SK-N-SH treated with all-trans-retinoic acid at 6 μM for 48 hours (cell line): Measurements from ENCODE around the gene AUTS2.

Experiments used
- ISL1 ChIP-seq: fragments of 250-450 bp; sonication (Bioruptor Pico); IDR thresholded peaks from 2 replicates; pipeline ENCODE4 v2.1.2; 2022; ENCODE audit warnings: mild to moderate bottlenecking, moderate library complexity
- OSR1 ChIP-seq: fragments of 250-450 bp; sonication (Bioruptor Pico); IDR thresholded peaks from 2 replicates; pipeline ENCODE4 v1.8.0; 2022; ENCODE audit warnings: moderate library complexity, mild to moderate bottlenecking, inconsistent platforms
- PPARA ChIP-seq: fragments of 250-450 bp; sonication (Bioruptor Pico); IDR thresholded peaks from 2 replicates; pipeline ENCODE4 v1.5.0; 2020; ENCODE audit warnings: mild to moderate bottlenecking, borderline replicate concordance
- RARB ChIP-seq: fragments of 250-450 bp; sonication (Bioruptor Pico); IDR thresholded peaks from 2 replicates; pipeline ENCODE4 v1.8.0; 2021; ENCODE audit warnings: mild to moderate bottlenecking, moderate library complexity
- TCF4 ChIP-seq: fragments of 250-450 bp; sonication (Bioruptor Pico); IDR thresholded peaks from 2 replicates; pipeline ENCODE4 v1.8.0; 2021; ENCODE audit warnings: mild to moderate bottlenecking, moderate library complexity, borderline replicate concordance
- ZC3H10 ChIP-seq: fragments of 250-450 bp; sonication (Bioruptor Pico); IDR thresholded peaks from 2 replicates; pipeline ENCODE4 v1.5.1; 2021; ENCODE audit warnings: mild to moderate bottlenecking, moderate library complexity
- ZFP3 ChIP-seq: fragments of 250-450 bp; sonication (Bioruptor Pico); IDR thresholded peaks from 2 replicates; pipeline ENCODE4 v1.5.0; 2020; ENCODE audit warnings: mild to moderate bottlenecking, moderate library complexity
- ZFP30 ChIP-seq: fragments of 450-650 bp; formaldehyde crosslinking; IDR thresholded peaks from 2 replicates; pipeline ENCODE4 v1.5.0; 2022; ENCODE audit warnings: mild to moderate bottlenecking, moderate library complexity
- ZNF565 ChIP-seq: fragments of 450-650 bp; formaldehyde crosslinking; conservative IDR thresholded peaks from 2 replicates; pipeline ENCODE4 v1.5.0; 2020; ENCODE audit warnings: low read depth, mild to moderate bottlenecking, moderate library complexity
- ZNF8 ChIP-seq: fragments of 450-650 bp; formaldehyde crosslinking; IDR thresholded peaks from 2 replicates; pipeline ENCODE4 v1.5.0; 2020; ENCODE audit warnings: mild to moderate bottlenecking, moderate library complexity
- TF ChIP-seq, protein P1 (sequence below): fragments of 250-450 bp; sonication (Bioruptor Pico); IDR thresholded peaks from 2 replicates; pipeline ENCODE4 v1.5.1; 2020; ENCODE audit warnings: low read depth, mild to moderate bottlenecking, moderate library complexity
- TF ChIP-seq, protein P2 (sequence below): fragments of 250-450 bp; sonication (Bioruptor Pico); IDR thresholded peaks from 2 replicates; pipeline ENCODE4 v1.8.0; 2020; ENCODE audit warnings: mild to moderate bottlenecking, moderate library complexity, borderline replicate concordance
- TF ChIP-seq, protein P3 (sequence below): fragments of 250-450 bp; sonication (Bioruptor Pico); IDR thresholded peaks from 2 replicates; pipeline ENCODE4 v1.5.1; 2021; ENCODE audit warnings: mild to moderate bottlenecking, moderate library complexity
- TF ChIP-seq, protein P4 (sequence below): fragments of 250-450 bp; sonication (Bioruptor Pico); IDR thresholded peaks from 2 replicates; pipeline ENCODE4 v1.5.0; 2020; ENCODE audit warnings: mild to moderate bottlenecking, moderate library complexity

DNA sequence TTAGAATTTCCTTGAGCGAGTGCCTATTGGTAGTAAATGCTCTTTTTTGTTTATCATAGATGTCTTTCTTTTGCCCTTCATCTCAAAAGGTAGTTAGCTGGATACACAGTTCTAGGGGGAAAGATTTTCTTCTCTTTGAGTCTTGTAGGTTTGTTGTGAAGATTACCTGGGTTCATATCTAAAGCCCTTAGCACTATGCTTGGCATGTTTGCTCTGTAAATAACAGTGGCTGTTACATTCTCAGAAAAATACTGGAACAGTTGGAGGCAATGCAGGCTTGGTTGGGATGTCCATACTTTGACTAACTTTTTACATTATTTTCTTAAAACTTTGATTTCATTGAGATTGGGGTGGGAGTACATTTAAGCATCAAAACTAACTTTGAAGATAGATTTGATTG is 144.0 kb downstream of the AUTS2 start:
- TF ChIP-seq ZC3H10 (no peak), ZFP30 (CRISPR knock-in tag) (no peak), ISL1 (CRISPR knock-in tag) (no peak), ZFP3 (CRISPR knock-in tag) (no peak), TCF4 (CRISPR knock-in tag) (no peak), PPARA (CRISPR knock-in tag) (no peak), ZNF565 (CRISPR knock-in tag) (no peak), RARB (CRISPR knock-in tag) (no peak), OSR1 (CRISPR knock-in tag) (no peak), ZNF8 (CRISPR knock-in tag) (no peak)
- TF ChIP-seq, protein P1, sequence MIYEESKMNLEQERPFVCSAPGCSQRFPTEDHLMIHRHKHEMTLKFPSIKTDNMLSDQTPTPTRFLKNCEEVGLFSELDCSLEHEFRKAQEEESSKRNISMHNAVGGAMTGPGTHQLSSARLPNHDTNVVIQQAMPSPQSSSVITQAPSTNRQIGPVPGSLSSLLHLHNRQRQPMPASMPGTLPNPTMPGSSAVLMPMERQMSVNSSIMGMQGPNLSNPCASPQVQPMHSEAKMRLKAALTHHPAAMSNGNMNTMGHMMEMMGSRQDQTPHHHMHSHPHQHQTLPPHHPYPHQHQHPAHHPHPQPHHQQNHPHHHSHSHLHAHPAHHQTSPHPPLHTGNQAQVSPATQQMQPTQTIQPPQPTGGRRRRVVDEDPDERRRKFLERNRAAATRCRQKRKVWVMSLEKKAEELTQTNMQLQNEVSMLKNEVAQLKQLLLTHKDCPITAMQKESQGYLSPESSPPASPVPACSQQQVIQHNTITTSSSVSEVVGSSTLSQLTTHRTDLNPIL (CRISPR knock-in tag): no peak
- TF ChIP-seq, protein P2, sequence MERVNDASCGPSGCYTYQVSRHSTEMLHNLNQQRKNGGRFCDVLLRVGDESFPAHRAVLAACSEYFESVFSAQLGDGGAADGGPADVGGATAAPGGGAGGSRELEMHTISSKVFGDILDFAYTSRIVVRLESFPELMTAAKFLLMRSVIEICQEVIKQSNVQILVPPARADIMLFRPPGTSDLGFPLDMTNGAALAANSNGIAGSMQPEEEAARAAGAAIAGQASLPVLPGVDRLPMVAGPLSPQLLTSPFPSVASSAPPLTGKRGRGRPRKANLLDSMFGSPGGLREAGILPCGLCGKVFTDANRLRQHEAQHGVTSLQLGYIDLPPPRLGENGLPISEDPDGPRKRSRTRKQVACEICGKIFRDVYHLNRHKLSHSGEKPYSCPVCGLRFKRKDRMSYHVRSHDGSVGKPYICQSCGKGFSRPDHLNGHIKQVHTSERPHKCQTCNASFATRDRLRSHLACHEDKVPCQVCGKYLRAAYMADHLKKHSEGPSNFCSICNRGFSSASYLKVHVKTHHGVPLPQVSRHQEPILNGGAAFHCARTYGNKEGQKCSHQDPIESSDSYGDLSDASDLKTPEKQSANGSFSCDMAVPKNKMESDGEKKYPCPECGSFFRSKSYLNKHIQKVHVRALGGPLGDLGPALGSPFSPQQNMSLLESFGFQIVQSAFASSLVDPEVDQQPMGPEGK (CRISPR knock-in tag): no peak
- TF ChIP-seq, protein P3, sequence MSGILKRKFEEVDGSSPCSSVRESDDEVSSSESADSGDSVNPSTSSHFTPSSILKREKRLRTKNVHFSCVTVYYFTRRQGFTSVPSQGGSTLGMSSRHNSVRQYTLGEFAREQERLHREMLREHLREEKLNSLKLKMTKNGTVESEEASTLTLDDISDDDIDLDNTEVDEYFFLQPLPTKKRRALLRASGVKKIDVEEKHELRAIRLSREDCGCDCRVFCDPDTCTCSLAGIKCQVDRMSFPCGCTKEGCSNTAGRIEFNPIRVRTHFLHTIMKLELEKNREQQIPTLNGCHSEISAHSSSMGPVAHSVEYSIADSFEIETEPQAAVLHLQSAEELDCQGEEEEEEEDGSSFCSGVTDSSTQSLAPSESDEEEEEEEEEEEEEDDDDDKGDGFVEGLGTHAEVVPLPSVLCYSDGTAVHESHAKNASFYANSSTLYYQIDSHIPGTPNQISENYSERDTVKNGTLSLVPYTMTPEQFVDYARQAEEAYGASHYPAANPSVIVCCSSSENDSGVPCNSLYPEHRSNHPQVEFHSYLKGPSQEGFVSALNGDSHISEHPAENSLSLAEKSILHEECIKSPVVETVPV (CRISPR knock-in tag): no peak
- TF ChIP-seq, protein P4, sequence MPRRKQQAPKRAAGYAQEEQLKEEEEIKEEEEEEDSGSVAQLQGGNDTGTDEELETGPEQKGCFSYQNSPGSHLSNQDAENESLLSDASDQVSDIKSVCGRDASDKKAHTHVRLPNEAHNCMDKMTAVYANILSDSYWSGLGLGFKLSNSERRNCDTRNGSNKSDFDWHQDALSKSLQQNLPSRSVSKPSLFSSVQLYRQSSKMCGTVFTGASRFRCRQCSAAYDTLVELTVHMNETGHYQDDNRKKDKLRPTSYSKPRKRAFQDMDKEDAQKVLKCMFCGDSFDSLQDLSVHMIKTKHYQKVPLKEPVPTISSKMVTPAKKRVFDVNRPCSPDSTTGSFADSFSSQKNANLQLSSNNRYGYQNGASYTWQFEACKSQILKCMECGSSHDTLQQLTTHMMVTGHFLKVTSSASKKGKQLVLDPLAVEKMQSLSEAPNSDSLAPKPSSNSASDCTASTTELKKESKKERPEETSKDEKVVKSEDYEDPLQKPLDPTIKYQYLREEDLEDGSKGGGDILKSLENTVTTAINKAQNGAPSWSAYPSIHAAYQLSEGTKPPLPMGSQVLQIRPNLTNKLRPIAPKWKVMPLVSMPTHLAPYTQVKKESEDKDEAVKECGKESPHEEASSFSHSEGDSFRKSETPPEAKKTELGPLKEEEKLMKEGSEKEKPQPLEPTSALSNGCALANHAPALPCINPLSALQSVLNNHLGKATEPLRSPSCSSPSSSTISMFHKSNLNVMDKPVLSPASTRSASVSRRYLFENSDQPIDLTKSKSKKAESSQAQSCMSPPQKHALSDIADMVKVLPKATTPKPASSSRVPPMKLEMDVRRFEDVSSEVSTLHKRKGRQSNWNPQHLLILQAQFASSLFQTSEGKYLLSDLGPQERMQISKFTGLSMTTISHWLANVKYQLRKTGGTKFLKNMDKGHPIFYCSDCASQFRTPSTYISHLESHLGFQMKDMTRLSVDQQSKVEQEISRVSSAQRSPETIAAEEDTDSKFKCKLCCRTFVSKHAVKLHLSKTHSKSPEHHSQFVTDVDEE: no peak
